Endothelial cell of umbilical vein (primary cell): ENCODE measurements around the gene MAGEA9B.

Experiments used
- POLR2A ChIP-seq: IDR thresholded peaks from 2 replicates; pipeline ENCODE4 v1.6.1; 2012; ENCODE audit warnings: low read depth, mild to moderate bottlenecking, control low read depth, low read length
- TF ChIP-seq, protein P1 (sequence below): IDR thresholded peaks from 2 replicates; pipeline ENCODE4 v1.6.1; 2011; ENCODE audit not compliant: insufficient read depth, insufficient read length
- TF ChIP-seq, protein P2 (sequence below), 2 donors: IDR thresholded peaks; 1 replicate in 1 of 2; 2 replicates in 1 of 2; pipeline ENCODE4 v1.5.1; 2011; ENCODE audit warnings: low read length in 2 of 2, mild to moderate bottlenecking in 2 of 2, moderate library complexity in 2 of 2, control low read depth in 1 of 2, inconsistent platforms in 1 of 2, low read depth in 1 of 2; ENCODE audit not compliant: insufficient read depth in 1 of 2; ENCODE audit errors: extremely low read depth in 1 of 2

DNA sequence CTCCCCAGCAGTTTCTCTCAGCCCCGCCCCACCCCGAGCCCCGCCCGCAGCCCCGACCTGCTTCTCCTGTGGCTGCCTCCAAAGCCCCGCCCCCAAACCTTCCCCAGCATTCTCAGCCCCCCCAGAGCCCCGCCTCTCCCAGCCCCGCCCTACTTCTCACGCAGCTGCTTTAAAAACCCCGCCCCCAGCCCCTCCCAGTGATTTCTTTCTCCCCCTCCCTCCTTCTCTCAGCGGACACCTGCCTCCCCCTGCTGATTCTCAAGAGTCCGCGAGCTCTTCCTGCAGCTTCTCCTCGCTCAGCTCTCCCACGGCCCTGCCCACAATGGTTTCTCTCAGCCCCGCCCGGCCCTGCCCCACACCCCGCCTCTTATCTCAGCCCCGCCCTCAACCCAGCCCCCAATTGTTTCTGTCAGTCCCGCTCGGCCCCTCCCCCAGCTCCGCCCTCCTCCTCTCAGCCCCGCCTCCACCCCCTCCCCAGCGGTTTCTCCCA lies 47.1 kb downstream of the MAGEA9B start:
- no peak for TF ChIP-seq POLR2A
- TF ChIP-seq, protein P1, sequence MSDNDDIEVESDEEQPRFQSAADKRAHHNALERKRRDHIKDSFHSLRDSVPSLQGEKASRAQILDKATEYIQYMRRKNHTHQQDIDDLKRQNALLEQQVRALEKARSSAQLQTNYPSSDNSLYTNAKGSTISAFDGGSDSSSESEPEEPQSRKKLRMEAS, result no peak
- TF ChIP-seq, protein P2, sequence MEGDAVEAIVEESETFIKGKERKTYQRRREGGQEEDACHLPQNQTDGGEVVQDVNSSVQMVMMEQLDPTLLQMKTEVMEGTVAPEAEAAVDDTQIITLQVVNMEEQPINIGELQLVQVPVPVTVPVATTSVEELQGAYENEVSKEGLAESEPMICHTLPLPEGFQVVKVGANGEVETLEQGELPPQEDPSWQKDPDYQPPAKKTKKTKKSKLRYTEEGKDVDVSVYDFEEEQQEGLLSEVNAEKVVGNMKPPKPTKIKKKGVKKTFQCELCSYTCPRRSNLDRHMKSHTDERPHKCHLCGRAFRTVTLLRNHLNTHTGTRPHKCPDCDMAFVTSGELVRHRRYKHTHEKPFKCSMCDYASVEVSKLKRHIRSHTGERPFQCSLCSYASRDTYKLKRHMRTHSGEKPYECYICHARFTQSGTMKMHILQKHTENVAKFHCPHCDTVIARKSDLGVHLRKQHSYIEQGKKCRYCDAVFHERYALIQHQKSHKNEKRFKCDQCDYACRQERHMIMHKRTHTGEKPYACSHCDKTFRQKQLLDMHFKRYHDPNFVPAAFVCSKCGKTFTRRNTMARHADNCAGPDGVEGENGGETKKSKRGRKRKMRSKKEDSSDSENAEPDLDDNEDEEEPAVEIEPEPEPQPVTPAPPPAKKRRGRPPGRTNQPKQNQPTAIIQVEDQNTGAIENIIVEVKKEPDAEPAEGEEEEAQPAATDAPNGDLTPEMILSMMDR (IDR thresholded peaks at IDR 0.05; ENCODE audit: extremely low read depth in 1 of 2, insufficient read depth in 1 of 2, low read depth in 1 of 2, low read length in 2 of 2), result no peak
